Lower leg skin (tissue), 3 donors: ENCODE measurements around the gene TIPRL.

ENCODE experiments used
- POLR2A ChIP-seq, 2 donors: fragments of 450-650 bp; IDR thresholded peaks; one replicate each; pipeline ENCODE4 v1.6.1; 2016 to 2017; ENCODE audit warnings: antibody characterized with exemption in 2 of 2, mild to moderate bottlenecking in 1 of 2, moderate library complexity in 1 of 2
- TF ChIP-seq, protein P1 (sequence below), 3 donors: fragments of 450-650 bp; IDR thresholded peaks; one replicate each; pipeline ENCODE4 v1.5.1; 2016; ENCODE audit warnings: antibody characterized with exemption in 3 of 3, mild to moderate bottlenecking in 3 of 3, moderate library complexity in 2 of 3

- TF ChIP-seq, protein P1, sequence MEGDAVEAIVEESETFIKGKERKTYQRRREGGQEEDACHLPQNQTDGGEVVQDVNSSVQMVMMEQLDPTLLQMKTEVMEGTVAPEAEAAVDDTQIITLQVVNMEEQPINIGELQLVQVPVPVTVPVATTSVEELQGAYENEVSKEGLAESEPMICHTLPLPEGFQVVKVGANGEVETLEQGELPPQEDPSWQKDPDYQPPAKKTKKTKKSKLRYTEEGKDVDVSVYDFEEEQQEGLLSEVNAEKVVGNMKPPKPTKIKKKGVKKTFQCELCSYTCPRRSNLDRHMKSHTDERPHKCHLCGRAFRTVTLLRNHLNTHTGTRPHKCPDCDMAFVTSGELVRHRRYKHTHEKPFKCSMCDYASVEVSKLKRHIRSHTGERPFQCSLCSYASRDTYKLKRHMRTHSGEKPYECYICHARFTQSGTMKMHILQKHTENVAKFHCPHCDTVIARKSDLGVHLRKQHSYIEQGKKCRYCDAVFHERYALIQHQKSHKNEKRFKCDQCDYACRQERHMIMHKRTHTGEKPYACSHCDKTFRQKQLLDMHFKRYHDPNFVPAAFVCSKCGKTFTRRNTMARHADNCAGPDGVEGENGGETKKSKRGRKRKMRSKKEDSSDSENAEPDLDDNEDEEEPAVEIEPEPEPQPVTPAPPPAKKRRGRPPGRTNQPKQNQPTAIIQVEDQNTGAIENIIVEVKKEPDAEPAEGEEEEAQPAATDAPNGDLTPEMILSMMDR (IDR thresholded peaks at IDR 0.05): no peak
- no peak for TF ChIP-seq POLR2A (IDR thresholded peaks at IDR 0.05)
These were observed 45.1 kb downstream of the TIPRL start for GRCh38 chr1:168223681-168224540.
